Fibroblast of skin of left quadriceps (primary cell): ENCODE results near the gene ZSWIM7.

Experiments
- DNase-seq, 2 experiments: peaks; one replicate each; pipeline ENCODE4 v3.0.0-alpha.2; 2013; ENCODE audit warnings: low read depth in 2 of 2

Gene ZSWIM7

DNA sequence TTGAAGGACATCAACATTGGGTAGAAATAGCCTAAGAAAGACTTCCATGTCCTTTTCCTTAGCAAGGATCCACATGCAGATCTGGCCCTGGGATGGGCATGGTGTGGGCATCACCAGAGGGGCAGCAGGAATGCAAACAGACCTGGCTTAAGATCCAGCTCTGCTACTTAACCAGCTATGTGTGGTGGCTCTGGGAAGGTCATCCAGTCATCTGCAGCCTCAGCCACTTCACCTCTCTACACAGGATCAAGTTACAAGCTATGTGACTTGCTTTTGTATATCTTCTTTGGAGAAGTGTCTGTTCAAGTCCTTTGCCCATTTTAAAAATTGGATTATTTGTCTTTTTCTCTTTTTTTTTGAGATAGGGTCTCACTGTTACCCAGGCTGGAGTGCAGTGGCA lies 68.1 kb downstream of the ZSWIM7 start:
- DNase-seq = no peak

GRCh38 chr17:15930426-15930825 lies 69.1 kb downstream of the ZSWIM7 start:
- no peak for DNase-seq

DNA sequence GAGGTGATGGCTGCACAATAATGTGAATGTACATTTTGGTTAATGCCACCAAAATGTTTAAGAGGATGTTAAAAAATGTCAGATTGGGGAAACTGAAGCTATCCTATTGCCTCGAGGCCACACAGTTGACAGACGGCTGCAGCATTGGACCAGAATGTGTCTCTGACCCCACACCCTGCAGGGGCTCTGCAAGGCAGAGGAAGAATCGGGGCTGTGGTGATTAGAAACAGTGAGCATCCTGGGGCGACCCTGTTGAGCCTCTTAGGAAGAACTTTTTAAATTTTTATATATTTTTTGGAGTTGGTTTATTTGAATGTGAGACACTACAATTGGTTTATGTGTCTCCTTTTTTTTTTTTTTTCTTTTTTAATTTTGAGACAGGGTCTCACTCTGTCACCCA lies 69.6 kb downstream of the ZSWIM7 start:
- DNase-seq = no peak

- DNase-seq = no peak
Observed at GRCh38 chr17:15928286-15928785, 71.2 kb downstream of the ZSWIM7 start.
